Muscle layer of colon (tissue), 2 donors: ENCODE measurements around the gene HK1.
"Not testable (repeated sequence)": the region's sequence is repeated elsewhere in the genome, so short reads cannot be mapped to it uniquely, and the experiment has no call there.

Experiments used
- H3K27ac ChIP-seq: one replicate; pipeline ENCODE4 v1.7.0; 2013; ENCODE audit warnings: low read depth, mild to moderate bottlenecking, low read length, moderate library complexity
- H3K27me3 ChIP-seq, 2 donors: one replicate each; pipeline ENCODE4 v1.7.0; 2013; ENCODE audit warnings: low read length in 2 of 2, mild to moderate bottlenecking in 2 of 2; ENCODE audit not compliant: insufficient read depth in 2 of 2, control insufficient read depth in 1 of 2
- H3K36me3 ChIP-seq: one replicate; pipeline ENCODE4 v1.7.0; 2013; ENCODE audit warnings: mild to moderate bottlenecking, low read length; ENCODE audit not compliant: insufficient read depth
- H3K4me1 ChIP-seq: one replicate; pipeline ENCODE4 v1.7.0; 2013; ENCODE audit warnings: mild to moderate bottlenecking, low read length; ENCODE audit not compliant: insufficient read depth
- H3K4me3 ChIP-seq, 2 donors: one replicate each; pipeline ENCODE4 v1.7.0; 2013; ENCODE audit warnings: low read length in 2 of 2, low read depth in 1 of 2, mild to moderate bottlenecking in 1 of 2, moderate library complexity in 1 of 2
- H3K9ac ChIP-seq: one replicate; pipeline ENCODE4 v1.7.0; 2013; ENCODE audit warnings: low read length
- H3K9me3 ChIP-seq: one replicate; pipeline ENCODE4 v1.7.0; 2013; ENCODE audit warnings: mild to moderate bottlenecking, low read length
- donor health status: abdominal sarcoma.
- donor health status: Adenocarcinoma of cecum.

Gene HK1

GRCh38 chr10:69281507-69282413 lies 3.5 kb downstream of the HK1 start:
- Histone ChIP-seq H3K9ac (no peak overlapping the region), H3K4me3 (no peak overlapping the region), H3K4me1 (no peaks in the 10 kb centered on the region), H3K36me3 (no peaks in the 10 kb centered on the region), H3K27ac (no peak overlapping the region), H3K9me3 (no peaks in the 10 kb centered on the region), H3K27me3 (no peaks in the 10 kb centered on the region)

DNA sequence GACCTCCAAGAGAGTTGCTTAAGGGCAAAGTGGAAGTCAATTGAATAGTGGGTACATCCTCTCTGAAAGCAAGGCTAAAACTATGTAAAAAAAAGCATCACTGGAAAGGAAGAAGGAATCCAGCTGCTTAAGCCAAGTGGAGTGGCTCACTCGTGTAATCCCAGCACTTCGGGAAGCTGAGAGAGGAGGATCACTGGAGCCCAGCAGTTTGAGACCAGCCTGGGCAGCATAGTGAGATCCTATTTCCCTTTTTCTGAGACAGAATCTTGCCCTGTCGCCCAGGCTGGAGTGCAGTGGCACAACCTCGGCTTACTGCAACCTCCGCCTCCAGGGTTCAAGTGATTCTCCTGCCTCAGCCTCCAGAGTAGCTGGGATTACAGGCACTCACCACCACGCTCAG lies 6.1 kb downstream of the HK1 start:
- H3K27ac ChIP-seq, H3K9me3 ChIP-seq, H3K9ac ChIP-seq, H3K4me3 ChIP-seq, H3K4me1 ChIP-seq, H3K36me3 ChIP-seq, H3K27me3 ChIP-seq: not testable (repeated sequence)

DNA sequence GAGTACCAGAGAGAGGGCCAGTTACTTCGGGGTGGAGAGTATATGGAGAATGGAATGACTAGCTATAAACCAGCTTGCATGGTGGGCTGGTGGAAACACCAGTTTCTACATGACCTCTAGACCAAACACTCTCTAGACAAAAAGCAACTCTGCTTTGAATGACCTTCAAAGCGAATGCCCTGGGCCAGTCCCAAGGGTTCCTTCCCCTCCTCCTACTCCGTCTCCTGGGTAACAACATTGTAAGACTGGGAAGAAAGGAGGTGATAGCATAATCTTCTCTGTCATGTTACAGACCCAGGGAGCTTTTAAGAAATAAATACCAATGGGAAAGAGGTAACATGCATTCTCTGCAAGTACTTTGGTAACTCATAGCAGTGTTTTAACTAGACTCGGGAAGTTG lies 7.4 kb downstream of the HK1 start:
- no peak overlapping the region for H3K4me3 ChIP-seq
- no peaks in the 10 kb centered on the region for H3K27me3 ChIP-seq
- no peaks in the 10 kb centered on the region for H3K36me3 ChIP-seq
- no peak overlapping the region for H3K27ac ChIP-seq
- no peaks in the 10 kb centered on the region for H3K4me1 ChIP-seq
- H3K9ac ChIP-seq: no peak overlapping the region
- H3K9me3 ChIP-seq: no peaks in the 10 kb centered on the region

DNA sequence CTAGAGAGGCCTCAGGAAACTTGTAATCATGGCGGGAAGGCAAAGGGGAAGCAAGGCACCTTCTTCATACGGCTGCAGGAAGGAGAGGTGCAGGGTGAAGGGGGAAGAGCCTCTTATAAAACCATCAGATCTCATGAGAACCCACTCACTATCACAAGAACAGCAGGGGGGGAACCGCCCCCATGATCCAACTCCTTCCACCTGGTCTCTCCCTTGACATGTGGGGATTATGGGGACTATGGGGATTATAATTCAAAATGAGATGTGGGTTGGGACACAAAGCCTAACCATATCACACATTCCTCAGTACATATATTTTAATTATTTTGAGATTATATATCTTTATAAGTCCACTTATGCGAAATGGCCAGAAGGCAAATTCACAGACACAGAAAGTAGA lies 8.9 kb downstream of the HK1 start:
- H3K9ac ChIP-seq: no peak overlapping the region
- no peak overlapping the region for H3K27ac ChIP-seq
- H3K9me3 ChIP-seq: no peaks in the 10 kb centered on the region
- H3K36me3 ChIP-seq: no peaks in the 10 kb centered on the region
- no peaks in the 10 kb centered on the region for H3K4me1 ChIP-seq
- no peak overlapping the region for H3K4me3 ChIP-seq
- no peaks in the 10 kb centered on the region for H3K27me3 ChIP-seq

DNA sequence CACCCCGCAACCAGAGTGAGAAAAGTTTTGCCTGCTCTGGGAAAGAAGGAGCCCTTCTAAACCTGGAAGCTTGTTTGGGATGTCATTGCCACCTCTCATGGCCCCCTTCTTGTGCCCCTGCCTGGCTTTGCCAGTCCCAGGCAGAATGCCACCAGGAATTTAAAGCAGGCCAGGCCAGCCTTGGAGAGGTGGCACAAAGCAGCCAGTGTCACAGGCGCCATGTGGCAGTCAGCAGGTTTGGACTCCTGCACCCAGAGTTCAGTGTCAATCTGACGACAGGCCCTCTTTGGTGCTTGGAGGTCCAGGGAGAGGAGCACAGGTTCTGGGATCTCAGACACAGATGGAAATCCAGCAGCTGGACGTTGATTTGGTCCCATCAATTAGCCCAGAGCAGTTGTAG lies 12.7 kb downstream of the HK1 start:
- no peaks in the 10 kb centered on the region for H3K36me3 ChIP-seq
- no peaks in the 10 kb centered on the region for H3K9me3 ChIP-seq
- no peak overlapping the region for H3K27ac ChIP-seq
- no peaks in the 10 kb centered on the region for H3K4me1 ChIP-seq
- H3K27me3 ChIP-seq: no peaks in the 10 kb centered on the region
- no peak overlapping the region for H3K9ac ChIP-seq
- H3K4me3 ChIP-seq: no peak overlapping the region

DNA sequence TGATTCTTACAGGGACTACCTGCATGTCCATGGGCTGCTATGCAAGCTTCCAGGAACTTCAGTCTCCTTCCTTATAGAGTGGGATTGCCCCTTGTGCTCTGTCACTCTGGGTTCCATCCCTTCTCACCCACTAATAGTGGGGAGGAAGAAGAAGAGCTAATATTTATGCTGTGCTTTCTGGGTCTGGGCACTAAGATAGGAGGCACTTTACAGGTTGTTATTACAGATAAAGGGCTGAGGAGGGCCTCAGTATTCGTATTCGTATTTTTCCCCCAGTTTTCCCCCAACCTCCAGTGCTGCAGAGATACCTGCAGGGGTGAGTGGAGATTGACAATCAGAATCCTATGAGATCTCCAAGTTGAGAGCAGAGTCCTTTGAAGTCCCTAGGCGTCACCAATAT lies 14.2 kb downstream of the HK1 start:
- no peaks in the 10 kb centered on the region for H3K27me3 ChIP-seq
- H3K4me1 ChIP-seq: no peaks in the 10 kb centered on the region
- no peaks in the 10 kb centered on the region for H3K9me3 ChIP-seq

GRCh38 chr10:69295027-69295636 lies 16.8 kb downstream of the HK1 start:
- no peaks in the 10 kb centered on the region for H3K36me3 ChIP-seq
- H3K27ac ChIP-seq: no peak overlapping the region
- H3K27me3 ChIP-seq: no peaks in the 10 kb centered on the region
- no peak overlapping the region for H3K9ac ChIP-seq
- no peak overlapping the region for H3K4me3 ChIP-seq
- no peaks in the 10 kb centered on the region for H3K9me3 ChIP-seq
- no peaks in the 10 kb centered on the region for H3K4me1 ChIP-seq

More for the DNA sequence above, 14.2 kb downstream of the HK1 start:
- Histone ChIP-seq H3K9ac (no peak overlapping the region), H3K36me3 (no peaks in the 10 kb centered on the region), H3K27ac (no peak overlapping the region), H3K4me3 (no peak overlapping the region)

DNA sequence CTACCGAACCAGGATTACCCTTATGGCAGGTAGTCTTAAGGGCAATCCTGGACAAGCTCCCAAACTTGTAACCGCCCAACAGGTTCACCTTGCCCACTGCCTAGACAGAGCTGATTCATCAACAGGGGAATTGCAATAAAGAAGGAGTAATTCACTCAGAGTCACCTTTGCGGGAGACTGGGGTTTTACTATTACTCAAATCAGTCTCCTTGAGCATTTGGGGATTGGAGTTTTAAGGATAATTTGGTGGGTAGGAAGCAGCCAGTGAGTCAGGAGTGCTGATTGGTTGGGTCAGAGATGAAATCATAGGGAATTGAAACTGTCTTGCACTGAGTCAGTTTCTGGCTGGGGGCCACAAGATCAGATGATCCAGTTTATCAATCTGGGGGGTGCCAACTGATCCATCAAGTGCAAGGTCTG lies 25.3 kb downstream of the HK1 start:
- H3K9me3 ChIP-seq: no peaks in the 10 kb centered on the region
- H3K36me3 ChIP-seq: no peaks in the 10 kb centered on the region
- no peak overlapping the region for H3K4me3 ChIP-seq
- H3K9ac ChIP-seq: no peak overlapping the region
- no peak overlapping the region for H3K27ac ChIP-seq
- H3K27me3 ChIP-seq: no peaks in the 10 kb centered on the region
- H3K4me1 ChIP-seq: no peaks in the 10 kb centered on the region

- H3K27ac ChIP-seq: no peak overlapping the region
- no peaks in the 10 kb centered on the region for H3K36me3 ChIP-seq
- H3K9ac ChIP-seq: no peak overlapping the region
- H3K4me1 ChIP-seq: no peaks in the 10 kb centered on the region
- H3K4me3 ChIP-seq: no peak overlapping the region
- H3K27me3 ChIP-seq: no peaks in the 10 kb centered on the region
- H3K9me3 ChIP-seq: no peaks in the 10 kb centered on the region
Measured at GRCh38 chr10:69306421-69306820, 28.1 kb downstream of the HK1 start.

DNA sequence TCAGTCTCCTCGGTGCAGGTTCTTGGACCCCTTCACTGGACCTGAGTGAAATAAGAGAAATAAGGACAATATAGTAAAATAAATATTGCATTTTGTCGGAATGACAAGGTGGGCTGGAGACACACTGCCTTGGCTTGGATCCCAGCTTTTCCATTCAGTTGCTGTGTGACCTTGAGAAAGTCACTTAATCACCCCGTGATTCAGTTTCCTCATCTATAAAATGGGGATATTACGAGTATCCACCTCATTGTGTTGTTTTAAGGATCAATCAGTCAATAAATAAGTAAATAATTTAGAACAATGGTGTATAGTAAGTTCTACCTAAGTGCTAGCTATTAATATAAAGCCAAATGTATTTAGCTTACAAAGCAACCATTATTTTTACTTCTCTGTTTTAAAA lies 29.1 kb downstream of the HK1 start:
- Histone ChIP-seq H3K4me1 (no peaks in the 10 kb centered on the region), H3K4me3 (no peak overlapping the region), H3K27me3 (no peaks in the 10 kb centered on the region), H3K27ac (no peak overlapping the region), H3K9ac (no peak overlapping the region), H3K9me3 (no peaks in the 10 kb centered on the region), H3K36me3 (no peaks in the 10 kb centered on the region)

DNA sequence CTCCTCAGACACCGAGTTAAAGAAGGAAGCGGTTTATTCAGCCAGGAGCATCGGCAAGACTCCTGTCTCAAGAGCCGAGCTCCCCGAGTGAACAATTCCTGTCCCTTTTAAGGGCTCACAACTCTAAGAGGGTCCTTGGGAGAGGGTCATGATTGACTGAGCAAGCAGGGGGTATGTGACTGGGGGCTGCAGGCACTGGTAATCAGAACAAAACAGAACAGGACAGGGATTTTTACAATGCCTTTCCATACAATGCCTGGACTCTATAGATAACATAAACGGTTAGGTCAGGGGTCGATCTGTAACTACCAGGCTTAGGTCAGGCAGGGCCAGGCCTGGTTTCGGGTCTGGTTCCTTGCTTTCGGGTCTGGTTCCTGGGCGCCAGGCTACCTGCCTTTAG lies 30.0 kb downstream of the HK1 start:
- not testable (repeated sequence) for H3K27me3 ChIP-seq, H3K27ac ChIP-seq, H3K4me3 ChIP-seq, H3K9ac ChIP-seq, H3K9me3 ChIP-seq, H3K36me3 ChIP-seq, H3K4me1 ChIP-seq

DNA sequence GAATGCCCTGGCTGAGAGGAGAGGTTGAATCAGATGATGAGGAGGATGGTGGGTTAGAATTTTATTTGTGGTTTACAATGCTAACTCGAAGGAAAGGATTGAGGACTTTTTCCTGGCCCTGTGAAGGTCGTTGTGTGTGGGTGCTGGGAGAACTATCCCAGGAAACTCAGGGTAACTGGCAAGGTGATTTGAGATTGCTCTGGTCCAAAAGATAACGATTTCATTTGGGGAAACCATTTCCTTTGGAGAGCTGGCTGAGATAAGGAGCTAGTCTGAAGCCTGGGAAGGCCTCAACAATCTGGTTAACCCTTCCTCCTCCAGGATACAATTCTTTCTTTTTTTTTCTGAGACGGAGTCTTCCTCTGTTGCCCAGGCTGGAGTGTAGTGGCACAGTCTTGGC lies 33.0 kb downstream of the HK1 start:
- H3K27me3 ChIP-seq: no peaks in the 10 kb centered on the region
- H3K4me1 ChIP-seq: no peaks in the 10 kb centered on the region
- no peaks in the 10 kb centered on the region for H3K36me3 ChIP-seq
- H3K27ac ChIP-seq: no peak overlapping the region
- H3K9ac ChIP-seq: no peak overlapping the region
- H3K4me3 ChIP-seq: no peak overlapping the region
- H3K9me3 ChIP-seq: no peaks in the 10 kb centered on the region
